Coronary artery (tissue), 2 donors: ENCODE results near the gene C14orf39.

ENCODE experiments used
- DNase-seq: peaks from one replicate; pipeline ENCODE4 v3.0.0-alpha.2; 2017; ENCODE audit warnings: low spot score
- H3K27ac ChIP-seq, 2 donors: fragments of 200-600 bp; sonication (generic); one replicate each; pipeline ENCODE4 v1.5.1; 2016 to 2019
- H3K4me3 ChIP-seq: fragments of 200-600 bp; sonication (generic); 2 replicates; pipeline ENCODE4 v1.5.1; 2016; ENCODE audit warnings: mild to moderate bottlenecking, moderate library complexity
- CTCF ChIP-seq: fragments of 200-600 bp; sonication (generic); IDR thresholded peaks from one replicate; pipeline ENCODE4 v1.5.1; 2019; ENCODE audit warnings: antibody characterized with exemption

Gene C14orf39

GRCh38 chr14:60506985-60507829 is 21.3 kb upstream of the C14orf39 start:
- TF ChIP-seq CTCF, result no peak
- no peak for DNase-seq
- Histone ChIP-seq H3K4me3 (no peak overlapping the region), H3K27ac (no peak overlapping the region)

GRCh38 chr14:60506462-60506984 is 20.7 kb upstream of the C14orf39 start:
- no peak for DNase-seq
- H3K4me3 ChIP-seq, result no peak overlapping the region
- TF ChIP-seq CTCF, result no peak

GRCh38 chr14:60506010-60506409 is 20.1 kb upstream of the C14orf39 start:
- Histone ChIP-seq H3K27ac (no peak overlapping the region), H3K4me3 (no peak overlapping the region)
- DNase-seq, result no peak
- no peak for TF ChIP-seq CTCF

More at GRCh38 chr14:60506462-60506984, 20.7 kb upstream of the C14orf39 start:
- H3K27ac ChIP-seq, result no peak overlapping the region

- no peak overlapping the region for H3K27ac ChIP-seq
- H3K4me3 ChIP-seq, result no peak overlapping the region
- no peak for TF ChIP-seq CTCF
- DNase-seq, result no peak
These were observed 19.6 kb upstream of the C14orf39 start for GRCh38 chr14:60505448-60505847.

- no peak for TF ChIP-seq CTCF
- Histone ChIP-seq H3K4me3 (no peak overlapping the region), H3K27ac (no peak overlapping the region)
- DNase-seq, result no peak
These were observed 16.7 kb upstream of the C14orf39 start for GRCh38 chr14:60502541-60502940.

- no peak for DNase-seq
- Histone ChIP-seq H3K27ac (no peak overlapping the region), H3K4me3 (no peak overlapping the region)
- no peak for TF ChIP-seq CTCF
These were observed 10.1 kb upstream of the C14orf39 start for GRCh38 chr14:60495946-60496345.

GRCh38 chr14:60490270-60490669 is 4.4 kb upstream of the C14orf39 start:
- Histone ChIP-seq H3K27ac (no peak overlapping the region), H3K4me3 (no peak overlapping the region)
- TF ChIP-seq CTCF, result no peak
- DNase-seq, result no peak
